IMR-90 (cell line): ENCODE results near the gene CELSR1. TPM values are rescaled to one million over a fixed set of nuclear protein-coding genes. Genes with fewer than 3 reads are reported as not detected.
A peak's percentile ranks its signal among the peaks of the same experiment; 100 is the strongest.

Experiments
- ATAC-seq: fragments of 200-7000 bp; cut with Tn5 transposase; 2 replicates; pipeline ENCODE4 v1.9.1; 2020; ENCODE audit warnings: low read depth, mild to moderate bottlenecking, moderate library complexity
- BruUV-seq: library from RNA; stranded (reverse); fragments of 400-500 nt; replicated peaks from 2 replicates; lab custom pipeline; 2021; lab: Mats Ljungman, UMichigan
- CTCF ChIA-PET: fragments of 300-600 bp; formaldehyde crosslinking; extraction: SDS; loops from one replicate; lab custom pipeline; 2021; ENCODE audit warnings: antibody characterized with exemption; lab: Yijun Ruan, JAX
- POLR2A ChIA-PET: fragments of 300-600 bp; sonication (Branson Sonifier 250); formaldehyde crosslinking; loops from one replicate; lab custom pipeline; 2022; ENCODE audit warnings: antibody characterized with exemption; ENCODE audit not compliant: unreplicated experiment; lab: Charles Lee
- DNase-seq: peaks from one replicate; pipeline ENCODE4 v3.0.0; 2013
- H2AFZ ChIP-seq: replicated peaks from 2 replicates; pipeline ENCODE3; 2013; ENCODE audit warnings: low read length, mild to moderate bottlenecking; ENCODE audit not compliant: poor library complexity
- H2AK5ac ChIP-seq: 2 replicates; pipeline ENCODE4 v1.6.1; 2013; ENCODE audit warnings: low read depth, low read length, inconsistent platforms
- H2AK9ac ChIP-seq: replicated peaks from 2 replicates; pipeline ENCODE3; 2013; ENCODE audit warnings: mild to moderate bottlenecking, low read depth, low read length, moderate library complexity; ENCODE audit not compliant: poor library complexity
- H2BK120ac ChIP-seq: 2 replicates; pipeline ENCODE4 v1.6.1; 2013; ENCODE audit warnings: low read depth, low read length, inconsistent platforms
- H2BK15ac ChIP-seq: 3 replicates; pipeline ENCODE4 v1.6.1; 2013; ENCODE audit warnings: low read depth, low read length, inconsistent platforms
- H2BK20ac ChIP-seq: 2 replicates; pipeline ENCODE4 v1.6.1; 2013; ENCODE audit warnings: low read depth, mild to moderate bottlenecking, inconsistent platforms, low read length, moderate library complexity
- H2BK5ac ChIP-seq: 2 replicates; pipeline ENCODE4 v1.6.1; 2013; ENCODE audit warnings: mild to moderate bottlenecking, low read depth, low read length, inconsistent platforms; ENCODE audit not compliant: poor library complexity, severe bottlenecking
- H3K14ac ChIP-seq: replicated peaks from 2 replicates; pipeline ENCODE4 v1.6.1; 2013; ENCODE audit warnings: low read depth, low read length, inconsistent platforms
- H3K18ac ChIP-seq: 2 replicates; pipeline ENCODE4 v1.6.1; 2013; ENCODE audit warnings: low read depth, low read length, control low read depth
- H3K23ac ChIP-seq: 2 replicates; pipeline ENCODE4 v1.6.1; 2013; ENCODE audit warnings: low read depth, low read length, inconsistent platforms
- H3K27ac ChIP-seq: 2 replicates; pipeline ENCODE4 v1.5.1; 2013; ENCODE audit warnings: mild to moderate bottlenecking, control low read depth, low read length; ENCODE audit not compliant: insufficient read depth
- H3K27me3 ChIP-seq: 2 replicates; pipeline ENCODE4 v1.6.1; 2013; ENCODE audit warnings: low read length; ENCODE audit not compliant: control insufficient read depth, insufficient read depth
- H3K36me3 ChIP-seq: 2 replicates; pipeline ENCODE4 v1.6.1; 2013; ENCODE audit warnings: low read length, mixed read lengths; ENCODE audit not compliant: control insufficient read depth, insufficient read depth
- H3K4ac ChIP-seq: 2 replicates; pipeline ENCODE4 v1.6.1; 2013; ENCODE audit warnings: low read depth, low read length, inconsistent platforms
- H3K4me1 ChIP-seq: 2 replicates; pipeline ENCODE4 v1.6.1; 2013; ENCODE audit warnings: low read length, mixed read lengths; ENCODE audit not compliant: control insufficient read depth, insufficient read depth
- H3K4me2 ChIP-seq: 2 replicates; pipeline ENCODE4 v1.6.1; 2013; ENCODE audit warnings: low read depth, mild to moderate bottlenecking, control low read depth, low read length, moderate library complexity
- H3K4me3 ChIP-seq: 2 replicates; pipeline ENCODE4 v1.5.1; 2013; ENCODE audit warnings: low read depth, mild to moderate bottlenecking, control low read depth, low read length, moderate library complexity; ENCODE audit not compliant: insufficient read depth
- H3K56ac ChIP-seq: 2 replicates; pipeline ENCODE4 v1.6.1; 2013; ENCODE audit warnings: low read length, inconsistent platforms; ENCODE audit not compliant: insufficient read depth; ENCODE audit errors: extremely low read depth
- H3K79me1 ChIP-seq, 2 experiments: 2 replicates each; pipeline ENCODE4 v1.6.1; 2013; ENCODE audit warnings: low read length in 2 of 2, inconsistent platforms in 1 of 2, low read depth in 1 of 2
- H3K9ac ChIP-seq: 2 replicates; pipeline ENCODE4 v1.6.1; 2013; ENCODE audit warnings: low read depth, low read length, control low read depth
- H3K9me1 ChIP-seq: 2 replicates; pipeline ENCODE4 v1.6.1; 2013; ENCODE audit warnings: low read length, inconsistent platforms; ENCODE audit not compliant: insufficient read depth
- H3K9me3 ChIP-seq: 2 replicates; pipeline ENCODE4 v1.6.1; 2013; ENCODE audit warnings: low read length; ENCODE audit not compliant: control insufficient read depth, insufficient read depth
- H4K20me1 ChIP-seq: 2 replicates; pipeline ENCODE4 v1.6.1; 2013; ENCODE audit warnings: low read length, inconsistent platforms; ENCODE audit not compliant: insufficient read depth
- H4K5ac ChIP-seq: 2 replicates; pipeline ENCODE4 v1.6.1; 2013; ENCODE audit warnings: mild to moderate bottlenecking, low read depth, low read length, control low read depth
- H4K8ac ChIP-seq, 2 experiments: 2 replicates each; pipeline ENCODE4 v1.6.1; 2013; ENCODE audit warnings: low read depth in 2 of 2, low read length in 2 of 2, control low read depth in 1 of 2, inconsistent platforms in 1 of 2
- H4K91ac ChIP-seq: 2 replicates; pipeline ENCODE4 v1.6.1; 2013; ENCODE audit warnings: low read depth, low read length, inconsistent platforms; ENCODE audit not compliant: insufficient read depth
- BHLHE40 ChIP-seq: fragments of 150-350 bp; IDR thresholded peaks from 2 replicates; pipeline ENCODE4 v1.6.1; 2016; ENCODE audit warnings: mild to moderate bottlenecking, low read depth, low read length
- CEBPB ChIP-seq: IDR thresholded peaks from 2 replicates; pipeline ENCODE4 v1.6.1; 2012; ENCODE audit warnings: low read depth, low read length, improper control_type of control experiment
- CTCF ChIP-seq: conservative IDR thresholded peaks from 2 replicates; pipeline ENCODE4 v1.5.1; 2012; ENCODE audit warnings: mild to moderate bottlenecking, low read depth, low read length, improper control_type of control experiment
- FOS ChIP-seq: fragments of 150-350 bp; IDR thresholded peaks from 2 replicates; pipeline ENCODE4 v1.6.1; 2016; ENCODE audit warnings: low read depth, low read length
- MAFK ChIP-seq: IDR thresholded peaks from 2 replicates; pipeline ENCODE4 v1.6.1; 2012; ENCODE audit warnings: low read depth, low read length, improper control_type of control experiment
- MAZ ChIP-seq: IDR thresholded peaks from 2 replicates; pipeline ENCODE4 v1.6.1; 2012; ENCODE audit warnings: low read depth, mild to moderate bottlenecking, low read length, improper control_type of control experiment, moderate library complexity, borderline replicate concordance
- MXI1 ChIP-seq: IDR thresholded peaks from 2 replicates; pipeline ENCODE4 v1.6.1; 2012; ENCODE audit warnings: low read depth, mild to moderate bottlenecking, low read length, moderate library complexity, borderline replicate concordance
- POLR2A ChIP-seq: IDR thresholded peaks from 2 replicates; pipeline ENCODE4 v1.6.1; 2012; ENCODE audit warnings: mild to moderate bottlenecking, low read depth, low read length
- RAD21 ChIP-seq: IDR thresholded peaks from 2 replicates; pipeline ENCODE4 v1.6.1; 2012; ENCODE audit warnings: low read length, improper control_type of control experiment
- RFX5 ChIP-seq: IDR thresholded peaks from 2 replicates; pipeline ENCODE4 v1.8.0; 2012; ENCODE audit warnings: low read depth, mild to moderate bottlenecking, low read length, moderate library complexity
- SMC3 ChIP-seq: fragments of 150-350 bp; IDR thresholded peaks from 2 replicates; pipeline ENCODE4 v1.6.1; 2016; ENCODE audit warnings: low read depth, mild to moderate bottlenecking, antibody characterized with exemption, low read length, moderate library complexity
- WGBS, 2 experiments: methylation state at CpG; one replicate each; pipeline versions ENCODE4 v1.1.5 to v1.1.7; 2013; ENCODE audit warnings: missing lambda C conversion rate in 2 of 2; ENCODE audit not compliant: insufficient read length in 1 of 2; ENCODE audit errors: extremely low coverage in 2 of 2; 5-methylcytosine and 5-hydroxymethylcytosine counted together
- dilution Hi-C: fragments of 300-500 bp; cut with HindIII; formaldehyde crosslinking; loops from one replicate; pipeline ENCODE4 v1.14.3; 2018; ENCODE audit warnings: low sequenced_read_pairs; ENCODE audit not compliant: unreplicated experiment
- in situ Hi-C: fragments of 300-500 bp; cut with MboI; formaldehyde crosslinking; loops from 3 replicates; pipeline ENCODE4 v1.14.3; 2019; ENCODE audit warnings: low sequenced_read_pairs, inconsistent platforms, mixed read lengths
- intact Hi-C: fragments of 100-400 bp; cut with micrococcal nuclease; formaldehyde crosslinking; loops from 2 replicates; pipeline ENCODE4 v1.10.0; 2022
- polyA plus RNA-seq, 3 experiments: library from polyadenylated mRNA; depleted of rRNA; stranded (reverse); fragments of >200 nt; gene quantifications; 2 replicates each; pipeline ENCODE4 v1.2.3, GENCODE V29; 2012; ENCODE audit warnings: low replicate concordance in 1 of 3
- total RNA-seq: library from RNA; depleted of rRNA; stranded (reverse); fragments of >200 nt; gene quantifications from 2 replicates; pipeline ENCODE4 v1.2.3, GENCODE V29; 2012
- TF ChIP-seq, protein P1 (sequence below): fragments of 150-350 bp; IDR thresholded peaks from 2 replicates; pipeline ENCODE4 v1.6.1; 2016; ENCODE audit warnings: low read depth, mild to moderate bottlenecking, low read length, moderate library complexity, borderline replicate concordance

CELSR1 gene
- total and polyA plus RNA-seq, 2 of the 4 experiments (the other 2 are of a cell fraction): 0.36 to 0.82 TPM

DNA sequence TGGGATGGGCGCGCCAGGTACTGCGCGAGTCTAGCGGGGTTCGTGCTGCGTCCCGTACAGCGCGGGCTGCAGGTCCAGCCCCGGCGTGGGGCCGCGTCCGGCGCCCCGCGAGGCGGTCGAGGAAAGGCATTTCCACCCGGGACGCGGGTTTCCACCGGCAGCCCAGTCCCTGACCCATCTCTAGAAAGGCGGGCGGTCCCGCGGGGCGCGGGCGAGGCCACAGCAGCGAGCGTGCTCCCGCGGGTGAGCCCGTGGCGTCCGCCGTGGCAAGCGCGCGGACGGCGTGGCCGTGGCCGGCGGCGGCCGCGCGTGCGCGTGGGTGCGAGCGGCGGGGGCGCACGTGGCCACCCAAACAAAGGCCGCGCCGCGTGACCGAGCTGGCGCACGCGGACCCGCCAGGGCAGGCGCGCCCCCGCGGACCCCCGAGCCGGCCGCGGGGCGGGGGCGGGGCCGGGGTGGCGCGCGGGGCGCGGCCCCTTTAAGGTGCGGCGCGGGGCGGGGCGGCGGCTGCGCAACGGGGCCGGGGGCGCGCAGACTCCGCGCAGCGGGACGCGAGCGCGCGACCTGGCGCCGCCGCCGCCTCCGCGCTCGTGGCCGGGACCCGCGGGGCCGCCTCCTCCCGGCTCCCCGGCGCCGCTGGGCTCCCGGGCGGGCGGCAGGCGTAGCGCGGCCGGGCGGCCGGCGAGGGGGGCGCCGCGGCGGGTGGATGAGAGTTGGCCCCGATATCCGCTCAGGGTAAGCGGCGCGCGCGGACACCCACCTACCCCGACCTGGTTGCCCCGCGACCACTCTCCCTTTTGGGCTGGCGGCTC lies 39.3 kb upstream of the CELSR1 start (continued):
- TF ChIP-seq RFX5: no peak
- TF ChIP-seq BHLHE40: peak; percentile 2; the same call in 1 of the 2 replicates
- TF ChIP-seq CEBPB: no peak

DNA sequence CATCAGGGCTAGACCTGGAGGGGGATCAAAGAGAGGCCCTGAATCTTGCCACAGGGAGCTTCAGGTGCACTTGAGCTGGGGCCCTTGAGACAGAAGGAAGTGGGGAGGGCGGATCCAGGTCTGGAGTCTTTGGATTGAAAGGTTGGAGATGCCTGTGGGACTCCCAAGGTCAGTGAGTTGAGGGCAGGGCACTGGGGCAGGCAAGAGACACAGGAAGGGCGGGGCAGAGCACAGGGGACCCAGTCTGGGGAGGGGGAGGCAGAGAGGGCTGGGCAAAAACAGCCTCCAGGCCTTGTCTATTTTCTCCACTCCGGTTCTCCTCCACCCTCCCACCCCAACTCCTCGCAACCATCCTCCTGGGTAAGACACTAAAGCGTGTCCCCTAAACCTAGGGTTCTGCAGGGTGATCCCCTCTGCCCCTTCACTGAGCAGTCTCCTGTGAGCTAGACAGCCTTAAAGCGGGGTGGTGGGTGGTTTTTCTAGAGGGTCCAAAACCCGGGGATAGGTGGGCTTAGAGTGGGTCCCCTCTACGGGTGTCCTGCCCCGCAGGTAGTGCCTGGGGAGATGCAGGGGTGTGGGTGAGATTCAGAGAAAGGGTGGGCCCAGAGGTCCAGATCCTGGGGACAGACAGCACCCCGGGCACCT lies 38.6 kb upstream of the CELSR1 start:
- DNase-seq (no peak), ATAC-seq (no peak)
- Histone ChIP-seq H2AK5ac (peak overlapping the region; percentile 4; the same call in 1 of the 2 replicates), H3K9ac (peak overlapping the region; percentile 57), H2BK15ac (no peak overlapping the region), H3K79me1 (peaks cover 9 to 12% of the 10 kb centered on the region in 2 experiments; a peak in 2 of 4 replicates), H3K14ac (no peak overlapping the region), H3K4me3 (peak overlapping the region; percentile 83), H2BK20ac (no peak overlapping the region), H2AK9ac (peak overlapping the region; percentile 47), H3K9me3 (peaks cover 16% of the 10 kb centered on the region), H2AFZ (peak overlapping the region; percentile 97), H3K4ac (no peak overlapping the region; the same call in 1 of the 2 replicates), H4K5ac (peak overlapping the region; percentile 85), H4K20me1 (peaks cover 7% of the 10 kb centered on the region; the same call in 1 of the 2 replicates), H3K18ac (no peak overlapping the region), H2BK5ac (no peak overlapping the region), H4K8ac (peak overlapping the region; percentile 61 to 70; a peak in 3 of 4 replicates), H3K27me3 (peaks cover 11% of the 10 kb centered on the region; the same call in 1 of the 2 replicates), H3K56ac (no peak overlapping the region), H3K4me1 (peaks cover 16% of the 10 kb centered on the region), H3K27ac (no peak overlapping the region), H2BK120ac (no peak overlapping the region), H4K91ac (peak overlapping the region; percentile 56), H3K36me3 (no peaks in the 10 kb centered on the region), H3K23ac (no peak overlapping the region), H3K4me2 (peak overlapping the region; percentile 73), H3K9me1 (no peaks in the 10 kb centered on the region)
- ChIA-PET CTCF (no interaction called here), POLR2A (no interaction called here)
- no TSS peak for BruUV-seq
- intact Hi-C loops (loop anchor here (5.0 kb wide), 2 partner anchors 66 to 101 kb away; no protein-coding TSS in a partner anchor), dilution Hi-C loops (no loop called here), in situ Hi-C loops (no loop called here)
- WGBS, 2 experiments: 54% methylated on average over 2 of the region's 10 CpGs; no CpG with 5 or more reads in 1 of the 2 experiments
- TF ChIP-seq MAFK (no peak), FOS (no peak), CTCF (no peak), POLR2A (no peak), CEBPB (no peak), SMC3 (no peak), MXI1 (no peak), MAZ (no peak), RFX5 (no peak), RAD21 (no peak)
- TF ChIP-seq, protein P1, sequence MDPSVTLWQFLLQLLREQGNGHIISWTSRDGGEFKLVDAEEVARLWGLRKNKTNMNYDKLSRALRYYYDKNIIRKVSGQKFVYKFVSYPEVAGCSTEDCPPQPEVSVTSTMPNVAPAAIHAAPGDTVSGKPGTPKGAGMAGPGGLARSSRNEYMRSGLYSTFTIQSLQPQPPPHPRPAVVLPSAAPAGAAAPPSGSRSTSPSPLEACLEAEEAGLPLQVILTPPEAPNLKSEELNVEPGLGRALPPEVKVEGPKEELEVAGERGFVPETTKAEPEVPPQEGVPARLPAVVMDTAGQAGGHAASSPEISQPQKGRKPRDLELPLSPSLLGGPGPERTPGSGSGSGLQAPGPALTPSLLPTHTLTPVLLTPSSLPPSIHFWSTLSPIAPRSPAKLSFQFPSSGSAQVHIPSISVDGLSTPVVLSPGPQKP: no peak
